Measurements from ENCODE around the gene CALHM6.

DNA sequence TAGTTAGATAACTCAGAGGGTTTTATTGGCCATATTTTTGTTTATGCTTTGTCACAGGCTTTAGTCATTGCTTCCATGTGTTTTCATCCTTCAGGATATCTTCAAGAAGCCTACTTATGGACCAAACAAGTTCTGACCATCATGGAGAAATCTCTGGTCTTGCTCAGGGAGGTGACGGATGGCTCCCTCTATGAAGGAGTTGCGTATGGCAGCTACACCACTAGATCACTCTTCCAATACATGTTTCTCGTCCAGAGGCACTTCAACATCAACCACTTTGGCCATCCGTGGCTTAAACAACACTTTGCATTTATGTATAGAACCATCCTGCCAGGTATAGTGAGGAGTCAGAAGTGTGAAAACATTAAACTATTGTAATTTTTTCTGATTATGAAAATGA is 30.3 kb upstream of the CALHM6 start:
- TF ChIP-seq RAD21 (IDR thresholded peaks at IDR 0.05; ENCODE audit: low read length) (no peak), SIN3A (IDR thresholded peaks at IDR 0.05; ENCODE audit: borderline replicate concordance, low read depth, low read length) (no peak), GABPA (IDR thresholded peaks at IDR 0.05; ENCODE audit: low read depth) (no peak), YY1 (IDR thresholded peaks at IDR 0.05; ENCODE audit: low read depth) (no peak)
- TF ChIP-seq, protein P1, sequence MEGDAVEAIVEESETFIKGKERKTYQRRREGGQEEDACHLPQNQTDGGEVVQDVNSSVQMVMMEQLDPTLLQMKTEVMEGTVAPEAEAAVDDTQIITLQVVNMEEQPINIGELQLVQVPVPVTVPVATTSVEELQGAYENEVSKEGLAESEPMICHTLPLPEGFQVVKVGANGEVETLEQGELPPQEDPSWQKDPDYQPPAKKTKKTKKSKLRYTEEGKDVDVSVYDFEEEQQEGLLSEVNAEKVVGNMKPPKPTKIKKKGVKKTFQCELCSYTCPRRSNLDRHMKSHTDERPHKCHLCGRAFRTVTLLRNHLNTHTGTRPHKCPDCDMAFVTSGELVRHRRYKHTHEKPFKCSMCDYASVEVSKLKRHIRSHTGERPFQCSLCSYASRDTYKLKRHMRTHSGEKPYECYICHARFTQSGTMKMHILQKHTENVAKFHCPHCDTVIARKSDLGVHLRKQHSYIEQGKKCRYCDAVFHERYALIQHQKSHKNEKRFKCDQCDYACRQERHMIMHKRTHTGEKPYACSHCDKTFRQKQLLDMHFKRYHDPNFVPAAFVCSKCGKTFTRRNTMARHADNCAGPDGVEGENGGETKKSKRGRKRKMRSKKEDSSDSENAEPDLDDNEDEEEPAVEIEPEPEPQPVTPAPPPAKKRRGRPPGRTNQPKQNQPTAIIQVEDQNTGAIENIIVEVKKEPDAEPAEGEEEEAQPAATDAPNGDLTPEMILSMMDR (IDR thresholded peaks at IDR 0.05), result no peak
- TF ChIP-seq, protein P2, sequence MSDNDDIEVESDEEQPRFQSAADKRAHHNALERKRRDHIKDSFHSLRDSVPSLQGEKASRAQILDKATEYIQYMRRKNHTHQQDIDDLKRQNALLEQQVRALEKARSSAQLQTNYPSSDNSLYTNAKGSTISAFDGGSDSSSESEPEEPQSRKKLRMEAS (IDR thresholded peaks at IDR 0.05; ENCODE audit: low read depth), result no peak
